ENCODE measurements around the gene KIF26A. TPM values are rescaled to one million over a fixed set of nuclear protein-coding genes. Genes with fewer than 3 reads are reported as not detected.

Gene KIF26A
- total and polyA plus RNA-seq, 7 donors: 0.99 to 3.2 (median 1.8) TPM

GRCh38 chr14:104184506-104184905 lies 46.1 kb downstream of the KIF26A start:
- Histone ChIP-seq H3K4me1 (no peaks in the 10 kb centered on the region), H3K27me3 (ENCODE audit: insufficient read depth in 3 of 3, low read length in 2 of 3) (peaks cover 0 to 51% (median 6%) of the 10 kb centered on the region in 3 donors), H3K27ac (no peak overlapping the region), H3K4me3 (no peak overlapping the region), H3K9me3 (no peaks in the 10 kb centered on the region), H3K36me3 (ENCODE audit: insufficient read depth in 1 of 2, low read depth in 1 of 2) (no peaks in the 10 kb centered on the region)
- 52 to 65% (median 54%) methylated on average over 12 of the region's 12 CpGs for WGBS, 3 donors
- DNase-seq: no peak
- TF ChIP-seq, protein P1, sequence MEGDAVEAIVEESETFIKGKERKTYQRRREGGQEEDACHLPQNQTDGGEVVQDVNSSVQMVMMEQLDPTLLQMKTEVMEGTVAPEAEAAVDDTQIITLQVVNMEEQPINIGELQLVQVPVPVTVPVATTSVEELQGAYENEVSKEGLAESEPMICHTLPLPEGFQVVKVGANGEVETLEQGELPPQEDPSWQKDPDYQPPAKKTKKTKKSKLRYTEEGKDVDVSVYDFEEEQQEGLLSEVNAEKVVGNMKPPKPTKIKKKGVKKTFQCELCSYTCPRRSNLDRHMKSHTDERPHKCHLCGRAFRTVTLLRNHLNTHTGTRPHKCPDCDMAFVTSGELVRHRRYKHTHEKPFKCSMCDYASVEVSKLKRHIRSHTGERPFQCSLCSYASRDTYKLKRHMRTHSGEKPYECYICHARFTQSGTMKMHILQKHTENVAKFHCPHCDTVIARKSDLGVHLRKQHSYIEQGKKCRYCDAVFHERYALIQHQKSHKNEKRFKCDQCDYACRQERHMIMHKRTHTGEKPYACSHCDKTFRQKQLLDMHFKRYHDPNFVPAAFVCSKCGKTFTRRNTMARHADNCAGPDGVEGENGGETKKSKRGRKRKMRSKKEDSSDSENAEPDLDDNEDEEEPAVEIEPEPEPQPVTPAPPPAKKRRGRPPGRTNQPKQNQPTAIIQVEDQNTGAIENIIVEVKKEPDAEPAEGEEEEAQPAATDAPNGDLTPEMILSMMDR (IDR thresholded peaks at IDR 0.05): no peak
- intact Hi-C loops (cut with DNase I): no loop called here
- peak in 2 of 4 donors; percentile 26 to 32 for ATAC-seq

- 58 to 59% (median 58%) methylated on average over 17 to 20 of the region's 20 CpGs for WGBS, 3 donors
- TF ChIP-seq, protein P1 (IDR thresholded peaks at IDR 0.05): no peak
- ATAC-seq: peak in 2 of 4 donors; percentile 37 to 44
- Histone ChIP-seq H3K4me1 (no peaks in the 10 kb centered on the region), H3K27ac (no peak overlapping the region), H3K9me3 (no peaks in the 10 kb centered on the region), H3K27me3 (ENCODE audit: insufficient read depth in 3 of 3, low read length in 2 of 3) (peaks cover 0 to 51% (median 6%) of the 10 kb centered on the region in 3 donors), H3K36me3 (ENCODE audit: insufficient read depth in 1 of 2, low read depth in 1 of 2) (no peaks in the 10 kb centered on the region), H3K4me3 (no peak overlapping the region)
- peak in 1 of 2 donors; percentile 39 for DNase-seq
- intact Hi-C loops (cut with DNase I): no loop called here
Measured at GRCh38 chr14:104184911-104185499, 46.6 kb downstream of the KIF26A start.

DNA sequence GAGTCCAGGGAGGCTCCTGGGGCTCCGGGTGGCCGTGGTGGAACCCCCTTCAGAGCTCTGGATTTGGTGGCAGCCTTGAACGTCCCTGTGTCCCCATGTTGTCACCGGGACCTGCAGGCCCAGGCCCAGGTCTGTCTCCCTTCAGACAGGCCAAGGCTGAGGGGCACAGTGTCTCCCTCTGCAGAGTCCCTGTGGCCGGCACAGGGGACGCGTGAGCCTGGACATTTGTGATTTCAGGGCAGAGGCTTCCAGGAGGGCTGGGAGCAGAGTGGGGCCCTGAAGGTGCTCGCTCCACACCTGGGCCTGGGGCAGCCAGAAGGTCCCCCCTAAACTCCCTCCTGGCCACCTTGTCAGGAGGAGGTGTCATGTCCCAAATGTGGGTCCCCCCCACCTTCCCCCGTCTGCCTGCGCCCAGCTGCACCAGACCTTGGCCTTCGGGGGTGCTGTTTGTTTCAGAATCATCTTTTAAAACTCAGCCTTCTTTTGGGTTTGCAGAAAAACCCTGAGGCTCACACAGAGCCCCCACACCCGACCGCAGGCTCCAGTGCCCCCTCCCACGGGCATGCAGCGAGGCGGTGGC lies 47.6 kb downstream of the KIF26A start:
- no peaks in the 10 kb centered on the region for H3K4me1 ChIP-seq
- TF ChIP-seq, protein P1 (IDR thresholded peaks at IDR 0.05): no peak
- no peaks in the 10 kb centered on the region for H3K36me3 ChIP-seq (ENCODE audit: insufficient read depth in 1 of 2, low read depth in 1 of 2)
- H3K27ac ChIP-seq: no peak overlapping the region
- intact Hi-C loops (cut with DNase I): no loop called here
- 72 to 80% (median 75%) methylated on average over 14 to 16 of the region's 16 CpGs for WGBS, 3 donors
- no peak for ATAC-seq
- no peak for DNase-seq
- H3K4me3 ChIP-seq: no peak overlapping the region
- H3K9me3 ChIP-seq: no peaks in the 10 kb centered on the region
- peaks cover 0 to 50% (median 6%) of the 10 kb centered on the region in 3 donors for H3K27me3 ChIP-seq (ENCODE audit: insufficient read depth in 3 of 3, low read length in 2 of 3)

DNA sequence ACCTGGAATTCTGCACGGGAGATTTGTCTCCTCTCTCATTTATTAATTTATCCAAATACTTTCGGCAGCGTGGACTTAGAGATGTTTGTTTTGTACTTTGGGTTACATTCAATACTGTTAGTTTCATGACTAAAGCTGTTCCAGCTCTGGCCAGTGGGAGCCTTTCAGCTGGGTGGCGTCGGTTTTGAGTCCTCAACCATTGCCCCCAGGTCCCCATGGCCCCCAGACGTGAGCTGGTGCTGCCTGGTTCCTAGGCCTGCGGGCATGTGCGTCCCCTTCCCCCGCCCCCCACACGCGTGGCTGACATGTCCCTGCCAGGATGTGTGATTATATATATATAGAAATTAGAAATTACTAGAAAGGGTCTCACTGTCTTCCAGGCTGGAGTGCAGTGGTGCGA lies 48.2 kb downstream of the KIF26A start:
- DNase-seq (no peak), ATAC-seq (no peak)
- WGBS, 3 donors: 75 to 77% (median 77%) methylated on average over 12 of the region's 12 CpGs
- no peak overlapping the region for H3K27ac ChIP-seq
- TF ChIP-seq, protein P1 (IDR thresholded peaks at IDR 0.05): no peak
- H3K36me3 ChIP-seq (ENCODE audit: insufficient read depth in 1 of 2, low read depth in 1 of 2): no peaks in the 10 kb centered on the region
- intact Hi-C loops (cut with DNase I): no loop called here
- H3K9me3 ChIP-seq: no peaks in the 10 kb centered on the region
- H3K27me3 ChIP-seq (ENCODE audit: insufficient read depth in 3 of 3, low read length in 2 of 3): peaks cover 0 to 46% (median 6%) of the 10 kb centered on the region in 3 donors
- no peaks in the 10 kb centered on the region for H3K4me1 ChIP-seq
- no peak overlapping the region for H3K4me3 ChIP-seq

Measured in psoas muscle (tissue), 8 donors.